OCI-LY7 (cell line): ENCODE results near the gene FBLN1. TPM values are rescaled to one million over a fixed set of nuclear protein-coding genes. Genes with fewer than 3 reads are reported as not detected.

Experiments
- BruUV-seq: library from RNA; stranded (reverse); fragments of 400-500 nt; replicated peaks from 2 replicates; lab custom pipeline; 2021; lab: Mats Ljungman, UMichigan
- CTCF ChIA-PET: fragments of 300-600 bp; sonication (Branson Sonifier 250); formaldehyde crosslinking; loops from one replicate; lab custom pipeline; 2022; ENCODE audit warnings: antibody characterized with exemption; ENCODE audit not compliant: unreplicated experiment; lab: Charles Lee
- POLR2A ChIA-PET: fragments of 300-600 bp; sonication (Branson Sonifier 250); formaldehyde crosslinking; loops from one replicate; lab custom pipeline; 2022; ENCODE audit warnings: antibody characterized with exemption; lab: Charles Lee
- DNase-seq: peaks from one replicate; pipeline ENCODE4 v3.0.0-alpha.2; 2015; ENCODE audit warnings: low spot score
- H2AFZ ChIP-seq: fragments of 200-600 bp; sonication (generic), shearing (Covaris generic); 2 replicates; pipeline ENCODE4 v1.6.1; 2014; ENCODE audit warnings: mild to moderate bottlenecking, antibody characterized with exemption, low read length, moderate library complexity
- H3K27ac ChIP-seq: fragments of 200-600 bp; sonication (generic); 2 replicates; pipeline ENCODE4 v1.5.1; 2014; ENCODE audit warnings: mixed run types, low read depth, mild to moderate bottlenecking, moderate library complexity, low read length, inconsistent platforms; ENCODE audit not compliant: poor library complexity, severe bottlenecking
- H3K36me3 ChIP-seq: fragments of 200-600 bp; sonication (generic); 2 replicates; pipeline ENCODE4 v1.6.1; 2014; ENCODE audit warnings: mild to moderate bottlenecking, antibody characterized with exemption, low read length, moderate library complexity, mixed read lengths; ENCODE audit not compliant: insufficient read depth
- H3K4me1 ChIP-seq: fragments of 200-600 bp; sonication (generic); 2 replicates; pipeline ENCODE4 v1.5.1; 2014; ENCODE audit warnings: mild to moderate bottlenecking, low read length; ENCODE audit not compliant: insufficient read depth, poor library complexity, severe bottlenecking
- H3K4me2 ChIP-seq: fragments of 200-600 bp; sonication (generic); 2 replicates; pipeline ENCODE4 v1.6.1; 2014; ENCODE audit warnings: mild to moderate bottlenecking, low read length
- H3K4me3 ChIP-seq: fragments of 200-600 bp; sonication (generic); 2 replicates; pipeline ENCODE4 v1.5.1; 2014; ENCODE audit warnings: mild to moderate bottlenecking, low read depth, low read length; ENCODE audit not compliant: poor library complexity, severe bottlenecking
- H3K79me2 ChIP-seq: fragments of 200-600 bp; sonication (generic); 2 replicates; pipeline ENCODE4 v1.6.1; 2016; ENCODE audit warnings: low read depth, mild to moderate bottlenecking, low read length, moderate library complexity, mixed read lengths; ENCODE audit not compliant: insufficient read depth
- H3K9me2 ChIP-seq: fragments of 200-600 bp; sonication (generic); 2 replicates; pipeline ENCODE4 v1.6.1; 2016; ENCODE audit warnings: mild to moderate bottlenecking, low read length, mixed read lengths; ENCODE audit not compliant: insufficient read depth
- H3K9me3 ChIP-seq: fragments of 200-600 bp; sonication (generic); 2 replicates; pipeline ENCODE4 v1.6.1; 2014; ENCODE audit warnings: mild to moderate bottlenecking, mixed run types, low read length, mixed read lengths
- H4K20me1 ChIP-seq: fragments of 200-600 bp; sonication (generic); 2 replicates; pipeline ENCODE4 v1.6.1; 2014; ENCODE audit warnings: mild to moderate bottlenecking, antibody characterized with exemption, low read length, moderate library complexity, mixed read lengths; ENCODE audit not compliant: insufficient read depth
- EZH2phosphoT487 ChIP-seq: fragments of 200-600 bp; sonication (generic); IDR thresholded peaks from 2 replicates; pipeline ENCODE4 v1.6.1; 2018; ENCODE audit warnings: low read depth, borderline replicate concordance, mild to moderate bottlenecking, mixed run types, antibody characterized with exemption, low read length, moderate library complexity, mixed read lengths
- intact Hi-C: fragments of 100-400 bp; cut with micrococcal nuclease; formaldehyde crosslinking; loops from one replicate; pipeline ENCODE4 v1.10.0; 2022; ENCODE audit not compliant: unreplicated experiment
- total RNA-seq, 2 experiments: library from RNA; depleted of rRNA in 1 of 2; stranded (reverse); fragments of >200 nt in 1 of 2; shearing (Covaris generic) in 1 of 2; gene quantifications; 2 replicates each; pipeline ENCODE4 v1.2.3, GENCODE V29; 2014 to 2022
- TF ChIP-seq, protein P1 (sequence below): fragments of 200-600 bp; sonication (generic); conservative IDR thresholded peaks from 2 replicates; pipeline ENCODE4 v1.5.1; 2014; ENCODE audit warnings: mild to moderate bottlenecking, antibody characterized with exemption, low read length, moderate library complexity, mixed read lengths

Gene FBLN1
- total RNA-seq, 2 experiments from 2014 or later: not detected

DNA sequence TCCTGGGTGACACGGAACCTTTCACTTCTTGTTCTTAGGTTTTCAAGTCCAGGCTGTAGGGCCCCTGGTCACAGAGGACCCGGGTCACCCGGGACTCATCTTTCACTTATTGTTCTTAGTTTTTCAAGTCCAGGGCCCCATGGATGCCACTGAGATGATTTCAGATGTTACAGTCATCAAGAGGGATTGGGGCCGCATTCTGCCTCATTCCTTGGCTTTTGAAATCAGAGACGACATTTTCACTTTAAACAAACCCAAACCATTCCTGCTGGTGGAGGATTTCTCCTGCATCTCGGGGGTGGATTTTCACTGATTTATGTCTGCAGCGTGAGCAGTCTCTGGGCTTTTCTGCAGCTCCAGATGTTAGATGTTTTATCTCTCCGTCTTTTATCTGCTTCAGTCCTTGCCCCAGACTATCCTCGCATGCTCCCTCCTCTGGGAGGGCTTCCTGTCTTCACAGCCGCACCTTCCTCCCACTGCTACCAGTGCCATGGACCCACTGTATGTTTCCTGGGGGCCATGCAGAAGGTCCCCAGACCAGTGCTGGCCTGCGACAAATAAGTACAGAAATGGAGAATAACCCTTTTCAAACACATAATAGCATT is 27.4 kb downstream of the FBLN1 start:
- Histone ChIP-seq H3K36me3 (no peaks in the 10 kb centered on the region), H3K27ac (no peak overlapping the region), H3K79me2 (no peaks in the 10 kb centered on the region), H3K9me2 (no peaks in the 10 kb centered on the region), H2AFZ (no peak overlapping the region), H4K20me1 (no peaks in the 10 kb centered on the region), H3K4me1 (no peaks in the 10 kb centered on the region), H3K4me2 (no peak overlapping the region), H3K4me3 (no peak overlapping the region), H3K9me3 (no peaks in the 10 kb centered on the region)
- intact Hi-C loops: no loop called here
- no peak for DNase-seq
- CTCF ChIA-PET: no interaction called here
- TF ChIP-seq, protein P1, sequence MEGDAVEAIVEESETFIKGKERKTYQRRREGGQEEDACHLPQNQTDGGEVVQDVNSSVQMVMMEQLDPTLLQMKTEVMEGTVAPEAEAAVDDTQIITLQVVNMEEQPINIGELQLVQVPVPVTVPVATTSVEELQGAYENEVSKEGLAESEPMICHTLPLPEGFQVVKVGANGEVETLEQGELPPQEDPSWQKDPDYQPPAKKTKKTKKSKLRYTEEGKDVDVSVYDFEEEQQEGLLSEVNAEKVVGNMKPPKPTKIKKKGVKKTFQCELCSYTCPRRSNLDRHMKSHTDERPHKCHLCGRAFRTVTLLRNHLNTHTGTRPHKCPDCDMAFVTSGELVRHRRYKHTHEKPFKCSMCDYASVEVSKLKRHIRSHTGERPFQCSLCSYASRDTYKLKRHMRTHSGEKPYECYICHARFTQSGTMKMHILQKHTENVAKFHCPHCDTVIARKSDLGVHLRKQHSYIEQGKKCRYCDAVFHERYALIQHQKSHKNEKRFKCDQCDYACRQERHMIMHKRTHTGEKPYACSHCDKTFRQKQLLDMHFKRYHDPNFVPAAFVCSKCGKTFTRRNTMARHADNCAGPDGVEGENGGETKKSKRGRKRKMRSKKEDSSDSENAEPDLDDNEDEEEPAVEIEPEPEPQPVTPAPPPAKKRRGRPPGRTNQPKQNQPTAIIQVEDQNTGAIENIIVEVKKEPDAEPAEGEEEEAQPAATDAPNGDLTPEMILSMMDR: no peak
- TF ChIP-seq EZH2phosphoT487: no peak
- no TSS peak for BruUV-seq
- POLR2A ChIA-PET: no interaction called here

DNA sequence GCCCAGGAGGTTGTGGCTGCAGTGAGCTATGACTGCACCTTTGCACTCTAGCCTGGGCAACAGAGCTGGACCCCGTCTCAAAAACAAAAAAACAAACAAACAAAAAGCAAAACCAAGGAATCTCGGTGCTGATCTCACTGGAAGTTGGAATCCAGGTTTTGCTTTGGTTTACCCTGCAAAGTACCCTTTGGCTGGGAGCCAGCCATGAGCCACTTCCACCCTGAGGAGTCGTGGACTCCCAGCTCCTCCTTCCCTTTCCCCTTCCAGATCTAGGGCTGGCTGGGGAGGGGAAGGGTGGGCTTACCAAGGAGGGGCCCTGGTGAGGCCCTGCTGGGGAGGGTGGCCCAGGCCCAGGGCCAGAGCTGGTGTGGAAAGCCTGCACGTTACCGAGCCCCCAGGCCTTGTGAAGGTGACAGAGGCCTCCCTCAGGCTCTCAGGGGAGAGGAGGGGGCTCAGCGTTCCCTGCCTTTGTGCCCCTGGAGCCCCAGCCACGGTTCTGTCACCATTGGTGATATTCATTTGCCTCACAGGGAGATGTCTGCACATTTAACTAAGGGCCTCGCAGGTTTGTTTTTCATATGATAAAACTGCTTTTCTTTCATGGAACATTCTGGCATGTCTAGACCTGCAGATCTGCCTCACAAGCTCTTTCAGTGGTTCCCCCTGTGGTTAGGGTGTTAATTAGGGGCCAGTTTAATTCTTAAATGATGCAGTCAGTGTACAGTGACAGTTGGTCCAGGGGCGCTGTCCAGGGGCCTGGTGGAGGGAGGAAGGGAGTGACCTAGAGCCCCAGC is 29.0 kb downstream of the FBLN1 start:
- no peaks in the 10 kb centered on the region for H3K36me3 ChIP-seq
- H3K27ac ChIP-seq: no peak overlapping the region
- H3K9me2 ChIP-seq: no peaks in the 10 kb centered on the region
- no peaks in the 10 kb centered on the region for H3K9me3 ChIP-seq
- H2AFZ ChIP-seq: no peak overlapping the region
- intact Hi-C loops: no loop called here
- TF ChIP-seq, protein P1: no peak
- no peak for TF ChIP-seq EZH2phosphoT487
- ChIA-PET POLR2A (no interaction called here), CTCF (interaction anchor here (0.6 kb wide), 1 partner anchor 545 kb away, joined by 3 read pairs; no protein-coding TSS in a partner anchor)
- no peak overlapping the region for H3K4me3 ChIP-seq
- no peaks in the 10 kb centered on the region for H3K4me1 ChIP-seq
- no TSS peak for BruUV-seq
- no peak for DNase-seq
- no peak overlapping the region for H3K4me2 ChIP-seq
- no peaks in the 10 kb centered on the region for H3K79me2 ChIP-seq
- no peaks in the 10 kb centered on the region for H4K20me1 ChIP-seq

DNA sequence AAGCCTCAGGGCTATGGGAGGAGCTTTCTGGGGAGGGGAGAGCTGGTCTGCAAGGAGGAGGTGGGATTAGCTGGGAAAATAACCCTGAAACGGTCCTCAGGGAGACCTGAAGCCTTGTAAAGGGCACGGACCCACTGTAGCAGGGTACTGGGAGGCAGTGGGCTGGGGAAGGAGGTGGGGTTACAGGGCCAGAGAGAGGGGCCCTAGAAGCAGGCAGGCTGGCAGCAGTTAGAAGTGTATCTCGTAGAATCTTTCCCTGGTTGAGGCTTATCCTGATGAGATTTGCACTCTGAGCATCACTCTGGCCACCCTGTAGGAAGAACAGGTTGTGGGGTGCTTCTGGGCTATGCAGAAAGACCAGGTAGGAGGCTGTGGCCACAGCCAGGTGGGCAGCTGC is 29.6 kb downstream of the FBLN1 start:
- no peak for TF ChIP-seq EZH2phosphoT487
- TF ChIP-seq, protein P1: no peak
- intact Hi-C loops: no loop called here
- Histone ChIP-seq H3K9me2 (no peaks in the 10 kb centered on the region), H3K4me1 (no peaks in the 10 kb centered on the region), H3K9me3 (no peaks in the 10 kb centered on the region), H2AFZ (no peak overlapping the region), H3K4me3 (no peak overlapping the region), H3K27ac (no peak overlapping the region), H4K20me1 (no peaks in the 10 kb centered on the region), H3K79me2 (no peaks in the 10 kb centered on the region), H3K4me2 (no peak overlapping the region), H3K36me3 (no peaks in the 10 kb centered on the region)
- ChIA-PET POLR2A (no interaction called here), CTCF (no interaction called here)
- no peak for DNase-seq
- no TSS peak for BruUV-seq
